ENCODE data around the gene TRMT10B.

DNA sequence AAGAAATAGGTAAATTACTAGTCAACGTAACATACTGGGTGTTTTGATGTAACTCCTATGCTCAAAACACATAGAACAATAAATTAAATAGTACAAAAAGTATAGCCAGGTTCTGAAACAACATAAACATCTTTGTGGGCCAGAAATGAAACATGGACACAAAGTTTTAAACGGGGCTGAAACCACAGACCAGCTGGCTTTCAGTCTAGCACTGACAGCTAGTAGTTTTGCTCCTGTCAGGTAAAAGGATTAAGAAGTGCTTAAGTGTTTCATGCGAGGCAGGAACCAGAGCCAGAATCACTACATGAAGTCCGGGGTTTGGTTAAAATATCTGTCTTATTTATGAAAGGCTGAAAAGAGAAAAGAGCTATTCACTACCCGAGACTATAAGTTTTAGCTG is 66.5 kb downstream of the TRMT10B start:
- no peak for TF ChIP-seq EZH2 (IDR thresholded peaks at IDR 0.05; ENCODE audit: insufficient read depth, poor library complexity, severe bottlenecking)
- TF ChIP-seq EZH2phosphoT487 (IDR thresholded peaks at IDR 0.05; ENCODE audit: insufficient read depth, low read depth), result no peak
